Endothelial cell (in vitro differentiated cells): ENCODE measurements around the gene CDRT4. TPM values are rescaled to one million over a fixed set of nuclear protein-coding genes. Genes with fewer than 3 reads are reported as not detected.

Source experiments
- DNase-seq: peaks from one replicate; pipeline ENCODE4 v3.0.0; 2021; ENCODE audit warnings: low spot score
- H3K27ac Mint-ChIP-seq: one replicate; pipeline ENCODE4 v1.8.0; 2021; ENCODE audit warnings: mixed read lengths, inconsistent platforms; ENCODE audit not compliant: unreplicated experiment
- H3K27me3 Mint-ChIP-seq: one replicate; pipeline ENCODE4 v1.8.0; 2021; ENCODE audit warnings: mild to moderate bottlenecking, moderate library complexity, mixed read lengths, inconsistent platforms; ENCODE audit not compliant: unreplicated experiment
- H3K36me3 Mint-ChIP-seq: one replicate; pipeline ENCODE4 v1.8.0; 2021; ENCODE audit warnings: mild to moderate bottlenecking, low read depth, mixed read lengths, inconsistent platforms; ENCODE audit not compliant: unreplicated experiment
- H3K4me1 Mint-ChIP-seq: one replicate; pipeline ENCODE4 v1.8.0; 2021; ENCODE audit warnings: mild to moderate bottlenecking, mixed read lengths, inconsistent platforms; ENCODE audit not compliant: unreplicated experiment
- H3K4me3 Mint-ChIP-seq: one replicate; pipeline ENCODE4 v1.8.0; 2021; ENCODE audit warnings: mild to moderate bottlenecking, mixed read lengths, inconsistent platforms; ENCODE audit not compliant: unreplicated experiment
- H3K9me3 Mint-ChIP-seq: one replicate; pipeline ENCODE4 v1.8.0; 2021; ENCODE audit warnings: mixed read lengths, inconsistent platforms; ENCODE audit not compliant: unreplicated experiment
- total RNA-seq: library from RNA; stranded (reverse); fragmentation: NEBNext Ultra II Directional; extraction: Animal tissue kit (Norgen Biotek cat#: 25700); gene quantifications from one replicate; pipeline ENCODE4 v1.2.1, GENCODE V29; 2021; ENCODE audit not compliant: unreplicated experiment
- TF ChIP-seq, protein P1 (sequence below): fragments of 200-600 bp; sonication (generic); IDR thresholded peaks from one replicate; pipeline ENCODE4 v1.5.0; 2021; ENCODE audit warnings: antibody characterized with exemption; ENCODE audit not compliant: unreplicated experiment

Gene CDRT4
- total RNA-seq, 1 donor from 2014 or later = 11.7 TPM

DNA sequence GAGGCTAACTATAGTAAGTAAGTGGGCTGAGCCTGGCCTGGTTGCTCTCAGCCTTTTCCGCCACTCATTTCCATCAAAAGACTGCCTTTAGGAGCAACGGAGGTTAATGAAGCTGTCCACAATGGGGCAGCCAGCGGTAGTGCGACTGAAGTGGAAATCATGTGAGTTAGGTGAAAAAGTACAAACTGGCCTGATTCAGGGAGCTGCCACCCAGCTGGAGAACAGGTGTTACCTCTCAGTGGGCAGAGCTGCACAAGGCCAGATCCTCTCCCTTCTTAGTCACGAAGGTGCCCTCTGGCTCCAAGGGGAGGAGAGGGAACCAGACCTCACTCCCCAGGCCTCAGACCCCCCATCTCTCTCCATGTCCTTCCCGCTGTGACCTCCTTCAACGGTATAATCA is 34.4 kb upstream of the CDRT4 start:
- Mint-ChIP-seq H3K4me3 (no peak overlapping the region), H3K4me1 (peaks cover 36% of the 10 kb centered on the region), H3K36me3 (peaks cover 20% of the 10 kb centered on the region)

DNA sequence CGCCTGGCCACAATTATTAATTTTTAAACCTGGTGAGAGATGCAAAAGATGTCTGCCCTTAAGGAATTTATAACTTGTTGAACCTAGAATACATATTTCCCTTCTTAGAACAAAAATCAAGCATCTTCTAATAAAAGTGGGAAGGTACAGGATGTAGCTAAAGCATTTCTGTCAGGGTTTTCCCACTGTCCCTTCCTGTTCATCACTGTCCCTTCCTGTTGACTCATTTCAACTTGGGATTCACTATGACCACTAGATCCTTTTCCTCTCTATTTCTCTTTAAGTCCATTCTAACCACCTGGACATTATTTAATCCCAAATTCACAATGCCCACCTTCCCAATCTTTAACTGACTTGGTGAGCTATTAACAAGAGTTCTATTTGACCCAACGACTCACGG is 33.9 kb upstream of the CDRT4 start:
- peaks cover 19% of the 10 kb centered on the region for H3K27me3 Mint-ChIP-seq
- peaks cover 14% of the 10 kb centered on the region for H3K36me3 Mint-ChIP-seq
- DNase-seq = no peak
- H3K9me3 Mint-ChIP-seq = no peaks in the 10 kb centered on the region
- H3K27ac Mint-ChIP-seq = peak overlapping the region; percentile 84
- TF ChIP-seq, protein P1, sequence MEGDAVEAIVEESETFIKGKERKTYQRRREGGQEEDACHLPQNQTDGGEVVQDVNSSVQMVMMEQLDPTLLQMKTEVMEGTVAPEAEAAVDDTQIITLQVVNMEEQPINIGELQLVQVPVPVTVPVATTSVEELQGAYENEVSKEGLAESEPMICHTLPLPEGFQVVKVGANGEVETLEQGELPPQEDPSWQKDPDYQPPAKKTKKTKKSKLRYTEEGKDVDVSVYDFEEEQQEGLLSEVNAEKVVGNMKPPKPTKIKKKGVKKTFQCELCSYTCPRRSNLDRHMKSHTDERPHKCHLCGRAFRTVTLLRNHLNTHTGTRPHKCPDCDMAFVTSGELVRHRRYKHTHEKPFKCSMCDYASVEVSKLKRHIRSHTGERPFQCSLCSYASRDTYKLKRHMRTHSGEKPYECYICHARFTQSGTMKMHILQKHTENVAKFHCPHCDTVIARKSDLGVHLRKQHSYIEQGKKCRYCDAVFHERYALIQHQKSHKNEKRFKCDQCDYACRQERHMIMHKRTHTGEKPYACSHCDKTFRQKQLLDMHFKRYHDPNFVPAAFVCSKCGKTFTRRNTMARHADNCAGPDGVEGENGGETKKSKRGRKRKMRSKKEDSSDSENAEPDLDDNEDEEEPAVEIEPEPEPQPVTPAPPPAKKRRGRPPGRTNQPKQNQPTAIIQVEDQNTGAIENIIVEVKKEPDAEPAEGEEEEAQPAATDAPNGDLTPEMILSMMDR = no peak
- peak overlapping the region; percentile 56 for H3K4me3 Mint-ChIP-seq
- H3K4me1 Mint-ChIP-seq = peaks cover 36% of the 10 kb centered on the region

More for the DNA sequence above, 34.4 kb upstream of the CDRT4 start:
- TF ChIP-seq, protein P1 = no peak
- Mint-ChIP-seq H3K9me3 (no peaks in the 10 kb centered on the region), H3K27ac (peak overlapping the region; percentile 84), H3K27me3 (peaks cover 19% of the 10 kb centered on the region)
- DNase-seq = no peak

DNA sequence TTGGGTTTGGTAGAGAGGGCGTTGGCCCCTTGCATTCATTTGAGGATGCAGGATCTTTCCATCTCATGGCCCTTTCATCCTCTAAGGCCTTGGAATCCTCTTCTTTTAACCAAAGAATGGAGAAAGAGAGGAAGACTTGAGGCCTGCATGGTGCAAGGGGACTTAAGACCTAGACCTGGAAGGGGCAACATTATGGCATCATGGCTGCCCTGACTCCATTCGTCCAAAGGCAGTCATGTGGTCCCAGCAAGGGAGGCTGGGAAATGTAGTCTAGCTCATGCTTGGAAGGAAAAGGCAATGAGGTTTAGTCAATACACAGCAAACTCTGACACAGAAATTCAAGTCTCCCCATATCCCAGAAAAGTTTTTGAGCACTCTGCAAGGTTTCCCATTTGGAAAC is 30.7 kb upstream of the CDRT4 start:
- Mint-ChIP-seq H3K27ac (no peak overlapping the region), H3K9me3 (no peaks in the 10 kb centered on the region), H3K4me1 (peaks cover 34% of the 10 kb centered on the region), H3K4me3 (no peak overlapping the region), H3K36me3 (peaks cover 14% of the 10 kb centered on the region), H3K27me3 (peaks cover 14% of the 10 kb centered on the region)
- TF ChIP-seq, protein P1 = no peak
- DNase-seq = no peak

DNA sequence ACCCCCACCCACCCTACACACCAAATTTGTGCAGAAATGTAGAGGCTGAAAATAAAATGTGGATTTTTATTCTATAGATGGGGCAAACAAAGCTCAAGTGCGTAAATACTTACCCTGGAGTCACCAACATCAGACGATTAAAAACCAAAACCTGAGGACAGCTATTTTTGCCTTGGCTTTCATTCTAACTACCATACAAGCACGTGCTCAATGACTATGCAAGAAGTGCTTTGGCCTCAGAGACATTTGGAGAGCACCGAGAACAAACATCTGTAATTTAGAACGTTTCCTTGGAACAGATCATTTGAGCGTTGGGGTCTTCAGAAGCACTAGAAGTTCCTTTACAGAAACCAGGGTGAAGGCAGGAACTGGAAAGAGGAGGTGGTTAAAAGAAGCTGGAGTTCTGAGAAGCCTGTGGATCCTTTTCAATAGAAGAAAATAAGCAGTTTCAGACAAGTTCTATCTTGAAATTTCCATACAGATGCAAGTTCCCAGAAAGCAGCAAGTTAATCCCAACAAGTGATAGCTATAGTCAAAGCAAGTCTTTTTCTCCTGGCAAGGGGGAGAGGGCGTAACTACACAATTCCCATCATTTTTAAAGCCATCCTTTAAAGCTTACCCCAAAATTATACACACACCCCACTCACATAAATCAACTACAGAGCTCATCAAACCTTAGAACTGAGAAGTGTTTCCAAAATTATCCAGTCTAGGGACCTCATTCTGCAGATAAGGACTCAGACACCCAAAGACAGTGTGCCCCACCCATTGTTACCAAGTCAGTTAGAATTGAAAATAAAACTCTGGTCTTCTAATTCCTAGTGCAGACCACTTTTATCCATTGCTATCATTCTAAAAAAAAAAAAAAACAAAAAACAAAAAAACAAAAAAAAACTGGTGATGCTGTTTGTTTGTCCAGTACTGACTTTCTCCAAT is 29.6 kb upstream of the CDRT4 start:
- Mint-ChIP-seq H3K4me1 (peaks cover 31% of the 10 kb centered on the region), H3K36me3 (peaks cover 17% of the 10 kb centered on the region), H3K9me3 (no peaks in the 10 kb centered on the region), H3K27ac (no peak overlapping the region), H3K27me3 (peaks cover 14% of the 10 kb centered on the region), H3K4me3 (no peak overlapping the region)
- DNase-seq = no peak
- TF ChIP-seq, protein P1 = no peak

DNA sequence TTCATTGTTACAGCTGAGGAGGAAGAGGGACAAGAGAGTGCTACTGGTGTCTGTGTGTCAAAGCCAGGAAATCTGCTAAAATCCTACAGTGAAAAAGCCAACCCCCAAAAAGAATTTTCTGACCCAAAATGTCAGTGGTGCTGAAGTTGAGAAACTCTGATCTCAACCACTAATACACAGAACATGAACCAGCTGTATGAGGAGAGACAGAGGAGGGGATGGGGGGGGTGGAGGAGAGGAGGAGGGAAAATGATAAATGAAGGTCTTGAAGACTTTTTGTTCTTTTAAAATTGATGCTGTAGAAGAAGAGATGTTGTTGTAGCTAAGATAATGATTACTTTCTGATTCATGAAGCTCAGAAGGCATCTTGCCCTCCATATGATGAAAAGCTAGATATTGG is 27.4 kb upstream of the CDRT4 start:
- TF ChIP-seq, protein P1 = no peak

More for the DNA sequence above, 27.4 kb upstream of the CDRT4 start:
- Mint-ChIP-seq H3K36me3 (peaks cover 20% of the 10 kb centered on the region), H3K4me1 (peaks cover 39% of the 10 kb centered on the region), H3K4me3 (no peak overlapping the region), H3K9me3 (no peaks in the 10 kb centered on the region), H3K27ac (no peak overlapping the region), H3K27me3 (peaks cover 10% of the 10 kb centered on the region)
- no peak for DNase-seq
